GM21360 (cell line): Measurements from ENCODE around the gene SMARCAL1.

ENCODE experiments used
- ATAC-seq: cut with Tn5 transposase; IDR thresholded peaks from one replicate; pipeline ENCODE4 v1.9.1; 2021; ENCODE audit warnings: mild to moderate bottlenecking, moderate library complexity; ENCODE audit not compliant: unreplicated experiment

SMARCAL1 gene

GRCh38 chr2:216522892-216523502 lies 110.7 kb downstream of the SMARCAL1 start:
- ATAC-seq, result no peak

DNA sequence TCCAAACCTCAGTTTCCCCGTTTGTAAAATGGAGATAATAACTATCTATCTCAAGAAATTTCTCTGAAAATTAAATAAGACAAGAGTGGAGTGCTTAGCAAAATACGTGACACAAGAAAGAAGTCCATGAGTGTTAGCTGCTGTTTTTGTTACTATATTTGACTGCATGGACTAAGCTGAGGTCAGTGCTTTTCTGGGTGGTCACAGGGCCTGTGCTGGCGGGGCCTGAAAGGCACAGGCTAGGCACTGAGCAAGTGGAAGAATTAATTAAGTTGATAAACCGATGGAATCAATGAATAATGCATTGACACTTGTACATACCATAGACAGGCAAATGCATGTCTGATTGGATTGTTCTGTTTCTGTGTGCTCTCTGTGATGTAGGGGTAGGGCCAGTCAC lies 113.7 kb downstream of the SMARCAL1 start:
- ATAC-seq, result no peak

GRCh38 chr2:216526939-216527338 lies 114.7 kb downstream of the SMARCAL1 start:
- ATAC-seq, result no peak

GRCh38 chr2:216527600-216527999 lies 115.3 kb downstream of the SMARCAL1 start:
- ATAC-seq, result no peak

DNA sequence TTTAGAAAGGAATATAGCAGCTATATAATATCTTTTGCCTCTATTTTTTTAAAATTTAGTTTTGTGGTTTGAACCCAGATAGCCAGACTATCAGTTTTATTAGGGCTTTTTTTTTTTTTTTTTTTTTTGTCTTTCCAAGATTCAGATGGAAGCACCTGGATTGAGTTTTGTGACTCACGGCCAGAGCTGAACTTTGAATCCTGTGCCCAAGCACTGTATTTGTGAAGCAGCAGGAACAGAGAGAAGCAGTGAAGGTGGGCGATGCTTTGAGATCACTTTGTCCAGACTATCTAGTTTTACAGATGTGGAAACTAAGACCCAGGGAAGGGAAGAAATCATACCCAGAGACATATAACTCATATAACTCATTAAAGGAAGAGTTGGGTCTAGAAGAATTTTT lies 120.3 kb downstream of the SMARCAL1 start:
- no peak for ATAC-seq
